IPS DF 4.7 (cell line): ENCODE results near the gene FNDC11.
"Not testable (repeated sequence)": the region's sequence is repeated elsewhere in the genome, so short reads cannot be mapped to it uniquely, and the experiment has no call there.

Experiments
- DNase-seq: peaks from one replicate; pipeline ENCODE4 v3.0.0-alpha.2; 2013; ENCODE audit warnings: low spot score; ENCODE audit errors: extremely low read depth

Gene FNDC11

GRCh38 chr20:63597651-63598478 lies 43.9 kb downstream of the FNDC11 start:
- no peak for DNase-seq

GRCh38 chr20:63598479-63599395 lies 44.8 kb downstream of the FNDC11 start:
- no peak for DNase-seq

- no peak for DNase-seq
Observed at GRCh38 chr20:63599396-63600050, 45.6 kb downstream of the FNDC11 start.

- DNase-seq = not testable (repeated sequence)
Observed at GRCh38 chr20:63601679-63602078, 47.7 kb downstream of the FNDC11 start.

- DNase-seq = no peak
Observed at GRCh38 chr20:63602321-63602720, 48.4 kb downstream of the FNDC11 start.
